Measurements from ENCODE around the gene CWF19L2.
A peak's percentile ranks its signal among the peaks of the same experiment; 100 is the strongest.
"Not testable (repeated sequence)": the region's sequence is repeated elsewhere in the genome, so short reads cannot be mapped to it uniquely, and the experiment has no call there.

CWF19L2 gene

DNA sequence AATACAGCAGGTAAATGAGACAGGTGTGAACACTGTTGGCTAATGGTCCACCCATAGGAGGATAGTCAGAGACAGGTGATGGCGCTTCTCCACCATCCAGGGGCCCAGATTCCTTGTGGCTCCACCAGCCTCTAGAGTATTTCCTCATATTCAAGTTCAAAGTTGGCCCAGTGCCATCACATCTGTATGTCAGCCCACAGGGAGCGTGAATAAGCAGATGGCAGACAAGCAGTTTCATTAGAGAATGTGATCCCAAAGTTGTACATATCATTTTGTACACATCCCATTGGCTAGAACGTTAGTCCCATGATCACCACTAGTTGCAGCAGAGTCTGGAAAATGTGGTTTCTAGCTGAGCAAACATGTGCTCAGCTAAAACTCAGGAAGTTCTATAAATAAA, 11.0 kb upstream of the CWF19L2 start:
- no peak for DNase-seq (ENCODE audit: low read depth)
- no peak overlapping the region for H3K4me3 ChIP-seq (ENCODE audit: low read length)
- TF ChIP-seq, protein P1, sequence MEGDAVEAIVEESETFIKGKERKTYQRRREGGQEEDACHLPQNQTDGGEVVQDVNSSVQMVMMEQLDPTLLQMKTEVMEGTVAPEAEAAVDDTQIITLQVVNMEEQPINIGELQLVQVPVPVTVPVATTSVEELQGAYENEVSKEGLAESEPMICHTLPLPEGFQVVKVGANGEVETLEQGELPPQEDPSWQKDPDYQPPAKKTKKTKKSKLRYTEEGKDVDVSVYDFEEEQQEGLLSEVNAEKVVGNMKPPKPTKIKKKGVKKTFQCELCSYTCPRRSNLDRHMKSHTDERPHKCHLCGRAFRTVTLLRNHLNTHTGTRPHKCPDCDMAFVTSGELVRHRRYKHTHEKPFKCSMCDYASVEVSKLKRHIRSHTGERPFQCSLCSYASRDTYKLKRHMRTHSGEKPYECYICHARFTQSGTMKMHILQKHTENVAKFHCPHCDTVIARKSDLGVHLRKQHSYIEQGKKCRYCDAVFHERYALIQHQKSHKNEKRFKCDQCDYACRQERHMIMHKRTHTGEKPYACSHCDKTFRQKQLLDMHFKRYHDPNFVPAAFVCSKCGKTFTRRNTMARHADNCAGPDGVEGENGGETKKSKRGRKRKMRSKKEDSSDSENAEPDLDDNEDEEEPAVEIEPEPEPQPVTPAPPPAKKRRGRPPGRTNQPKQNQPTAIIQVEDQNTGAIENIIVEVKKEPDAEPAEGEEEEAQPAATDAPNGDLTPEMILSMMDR (conservative IDR thresholded peaks at IDR 0.05; ENCODE audit: low read depth, low read length): no peak

DNA sequence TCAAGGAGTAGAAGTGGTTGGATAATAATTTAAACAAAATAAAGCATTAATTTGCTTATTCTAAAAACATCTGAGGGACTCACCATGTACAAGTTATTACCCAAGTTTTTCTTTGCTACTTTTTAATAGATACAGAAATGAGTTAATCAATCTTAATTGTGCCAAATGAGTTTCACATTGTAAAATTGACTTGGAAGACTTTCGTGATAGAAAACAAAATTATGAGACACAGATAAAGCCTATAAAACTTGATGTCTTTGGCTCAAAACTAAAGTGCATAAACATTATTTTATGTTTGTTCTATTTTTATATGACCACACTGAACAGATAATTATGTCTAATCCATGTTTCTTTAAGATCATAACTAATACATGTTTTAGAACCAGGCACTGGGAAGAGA, 10.1 kb upstream of the CWF19L2 start:
- no peak for DNase-seq (ENCODE audit: low read depth)
- TF ChIP-seq, protein P1 (conservative IDR thresholded peaks at IDR 0.05; ENCODE audit: low read depth, low read length): no peak
- no peak overlapping the region for H3K4me3 ChIP-seq (ENCODE audit: low read length)

DNA sequence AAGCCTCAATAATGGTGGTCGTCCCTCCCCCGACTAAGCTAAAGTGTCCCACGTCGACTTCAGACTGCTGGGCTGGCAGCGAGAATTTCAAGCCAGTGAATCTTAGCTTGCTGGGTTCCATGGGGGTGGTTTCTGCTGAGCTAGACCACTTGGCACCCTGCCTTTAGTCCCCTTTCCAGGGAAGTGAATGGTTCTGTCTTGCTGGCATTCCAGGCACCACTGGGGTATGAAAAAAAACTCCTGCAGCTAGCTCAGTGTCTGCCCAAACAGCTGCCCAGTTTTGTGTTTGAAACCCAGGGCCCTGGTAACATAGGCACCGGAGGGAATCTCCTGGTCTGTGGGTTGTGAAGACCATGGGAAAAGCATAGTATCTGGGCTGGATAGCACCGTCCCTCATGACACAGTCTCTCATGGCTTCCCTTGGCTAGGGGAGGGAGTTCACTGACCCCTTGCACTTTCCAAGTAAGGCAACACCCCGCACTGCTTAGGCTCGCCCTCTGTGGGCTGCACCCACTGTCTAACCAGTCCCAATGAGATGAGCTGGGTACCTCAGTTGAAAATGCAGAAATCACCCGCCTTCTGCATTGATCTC, 8.7 kb upstream of the CWF19L2 start:
- H3K4me3 ChIP-seq (ENCODE audit: low read length); DNase-seq (ENCODE audit: low read depth): not testable (repeated sequence)

DNA sequence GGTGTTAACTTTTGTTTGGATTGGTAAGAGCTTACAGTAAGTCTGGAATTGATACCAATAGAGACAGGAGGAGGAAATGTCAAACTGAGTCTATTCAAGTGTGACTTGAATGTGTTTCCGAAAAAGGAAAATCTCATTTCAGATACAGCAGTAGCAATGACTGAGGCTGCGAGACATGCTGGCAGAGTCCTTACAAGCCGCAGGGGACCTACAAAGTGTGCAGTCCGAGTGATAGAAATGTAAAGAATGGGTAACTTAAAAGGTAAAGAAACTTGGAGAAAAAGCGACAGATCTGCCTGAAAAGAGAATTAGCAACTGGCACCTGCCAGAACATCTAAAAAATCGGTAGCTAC, 444 bp downstream of the CWF19L2 start:
- H3K4me3 ChIP-seq (ENCODE audit: low read length): peak overlapping the region; percentile 67
- DNase-seq (ENCODE audit: low read depth): no peak
- TF ChIP-seq, protein P1 (conservative IDR thresholded peaks at IDR 0.05; ENCODE audit: low read depth, low read length): no peak

DNA sequence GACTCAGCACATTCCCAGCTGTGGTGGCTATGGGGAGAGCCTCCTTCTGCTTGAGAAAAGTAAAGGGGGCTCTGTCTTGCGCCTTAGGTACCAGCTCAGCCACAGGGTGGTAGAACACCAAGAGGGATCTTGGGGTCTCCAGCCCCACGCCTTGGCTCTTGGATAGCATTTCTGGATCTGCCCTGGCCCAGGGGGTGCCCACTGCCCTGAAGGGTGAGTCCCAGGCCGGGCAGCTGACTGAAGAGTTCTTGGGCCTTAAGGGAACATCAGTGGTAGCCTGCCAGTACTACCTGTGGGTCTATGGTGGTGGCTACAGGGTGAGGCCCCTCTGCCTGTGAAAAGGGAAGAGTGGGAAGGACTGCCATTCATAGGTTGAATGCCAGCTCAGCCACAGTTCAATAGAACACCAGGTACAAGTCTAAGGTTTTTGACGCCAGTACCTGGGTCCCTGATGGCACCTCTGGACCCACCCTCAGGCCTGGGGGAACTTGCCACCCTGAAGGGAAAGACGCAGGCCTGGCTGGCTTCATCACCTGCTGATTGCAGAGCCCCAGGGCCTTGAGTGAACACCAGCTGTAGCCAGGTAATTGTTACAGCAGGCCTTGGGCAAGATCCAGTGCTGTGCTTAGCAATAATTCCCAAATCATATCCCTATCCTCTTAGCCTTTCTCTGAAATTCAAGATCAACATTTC, 3.9 kb downstream of the CWF19L2 start:
- DNase-seq (ENCODE audit: low read depth): no peak
- TF ChIP-seq, protein P1 (conservative IDR thresholded peaks at IDR 0.05; ENCODE audit: low read depth, low read length): no peak
- H3K4me3 ChIP-seq (ENCODE audit: low read length): no peak overlapping the region

DNA sequence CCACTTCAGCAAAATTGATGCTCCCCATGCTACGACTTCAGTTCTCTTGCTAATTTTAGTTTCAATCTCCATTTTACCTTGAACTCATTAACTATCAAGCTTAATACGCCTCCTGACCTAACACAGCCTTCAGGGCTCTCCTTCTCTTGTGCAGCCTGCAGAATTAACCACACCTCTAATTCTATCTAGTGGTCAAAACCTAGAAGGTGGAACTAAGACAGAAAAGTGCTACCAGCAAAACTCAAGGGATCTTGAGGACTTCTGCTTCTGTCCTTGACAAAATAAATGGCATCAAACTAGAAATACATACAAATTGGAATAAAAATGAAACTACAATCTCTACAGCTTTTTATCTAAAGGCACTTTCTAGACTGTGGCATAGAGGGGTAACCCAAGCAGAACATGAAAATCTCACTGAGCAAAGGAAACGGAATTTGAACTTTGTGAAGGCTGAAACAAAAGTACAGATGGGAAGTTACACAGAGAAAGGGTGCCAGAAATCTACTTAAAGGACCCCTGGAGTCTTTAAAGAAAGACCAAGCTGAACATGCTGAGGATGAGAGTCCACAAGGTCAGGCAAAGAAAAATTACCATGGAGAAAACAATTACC, 10.7 kb downstream of the CWF19L2 start:
- no peak overlapping the region for H3K4me3 ChIP-seq (ENCODE audit: low read length)
- TF ChIP-seq, protein P1 (conservative IDR thresholded peaks at IDR 0.05; ENCODE audit: low read depth, low read length): no peak
- no peak for DNase-seq (ENCODE audit: low read depth)

DNA sequence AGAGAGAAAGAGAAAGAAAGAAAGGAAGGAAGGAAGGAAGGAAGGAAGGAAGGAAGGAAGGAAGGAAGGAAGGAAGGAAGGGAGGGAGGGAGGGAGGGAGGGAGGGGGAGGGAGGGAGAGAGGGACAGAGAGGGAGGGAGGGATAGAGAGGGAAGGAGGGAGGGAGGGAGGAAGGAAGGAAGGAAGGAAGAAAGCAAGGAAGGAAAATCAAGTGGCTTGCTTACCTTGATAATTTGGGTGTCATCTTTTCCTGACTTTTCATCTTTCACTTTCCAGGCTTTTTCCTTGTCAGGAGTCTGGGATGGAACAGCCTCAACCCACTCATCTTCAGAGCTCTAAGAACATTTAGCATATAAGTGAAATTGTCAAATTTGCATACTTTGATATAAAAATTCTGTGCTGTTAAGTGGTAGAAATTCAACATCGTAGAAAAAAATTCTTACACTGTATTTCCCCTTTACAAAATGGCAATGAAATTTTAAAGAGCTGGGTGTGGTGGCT, 14.9 kb downstream of the CWF19L2 start:
- TF ChIP-seq, protein P1 (conservative IDR thresholded peaks at IDR 0.05; ENCODE audit: low read depth, low read length): no peak
- no peak for DNase-seq (ENCODE audit: low read depth)
- no peak overlapping the region for H3K4me3 ChIP-seq (ENCODE audit: low read length)
